Activated CD8-positive, alpha-beta memory T cell treated with anti-CD3 and anti-CD28 coated beads, Interleukin-2, amount 50 U/mL, for 48 hours (primary cell): ENCODE data around the gene KIAA0232.
"Not testable (repeated sequence)": the region's sequence is repeated elsewhere in the genome, so short reads cannot be mapped to it uniquely, and the experiment has no call there.

Experiments used
- DNase-seq: peaks from one replicate; pipeline ENCODE4 v3.0.0-alpha.2; 2020

The KIAA0232 gene

GRCh38 chr4:6887591-6888371 is 105.3 kb downstream of the KIAA0232 start:
- DNase-seq = peak; percentile 39

DNA sequence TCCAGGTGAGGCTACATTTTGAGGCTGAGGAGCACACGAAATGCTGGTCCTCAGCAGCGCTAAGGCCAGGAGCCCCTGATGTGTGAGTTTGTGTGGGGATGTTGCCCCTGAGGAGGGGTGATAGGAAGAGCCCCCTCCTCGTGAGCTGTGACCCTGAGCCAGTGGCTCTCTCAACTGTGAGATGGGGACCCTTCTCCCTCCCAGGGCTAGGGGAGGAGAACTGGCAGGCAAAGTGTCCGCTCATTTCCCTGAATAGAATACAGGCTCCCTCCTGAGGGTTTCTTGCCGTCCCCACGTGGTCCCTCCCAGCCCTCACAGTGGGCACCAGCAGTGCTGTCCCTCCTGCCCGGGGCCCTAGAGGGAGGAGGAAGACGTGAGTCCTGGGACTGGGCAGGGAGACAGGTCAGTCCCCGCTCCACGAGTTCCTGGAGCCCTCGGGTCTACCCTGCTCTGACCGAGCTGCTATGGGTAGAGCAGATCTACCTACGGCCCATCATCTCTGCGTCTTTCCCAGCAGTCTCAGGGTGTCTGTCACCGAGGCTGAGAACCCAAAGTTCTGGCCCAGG is 106.1 kb downstream of the KIAA0232 start:
- DNase-seq = no peak

- peak; percentile 46 for DNase-seq
Observed at GRCh38 chr4:6889101-6889735, 106.7 kb downstream of the KIAA0232 start.

DNA sequence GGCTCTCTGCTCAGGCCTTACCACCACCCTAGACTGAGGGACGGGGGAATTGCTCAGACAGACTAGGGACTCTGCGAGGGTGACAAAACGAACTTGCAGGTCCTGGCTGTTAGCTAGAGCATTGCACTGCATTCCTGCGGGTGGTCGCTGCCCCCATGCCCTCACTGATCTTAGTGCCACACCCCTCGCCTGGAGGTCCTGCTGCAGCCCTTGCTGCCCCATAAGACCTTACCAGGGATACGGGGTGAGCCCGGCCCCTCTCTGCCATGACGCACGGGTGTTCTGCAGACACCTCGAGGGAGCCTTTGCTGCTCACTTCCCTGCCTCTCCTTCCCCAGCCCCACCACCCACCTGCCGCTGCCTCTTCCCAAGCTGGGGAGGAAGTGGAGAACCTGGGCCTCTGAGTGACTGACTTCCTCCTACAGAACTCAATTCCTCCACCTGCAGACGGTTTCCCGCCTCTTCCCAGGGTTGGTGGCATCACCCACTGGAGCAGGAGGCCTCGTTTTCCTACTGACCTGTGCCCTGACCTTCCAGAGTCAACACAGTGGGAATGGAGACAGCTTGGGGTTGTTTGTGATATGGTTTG is 107.3 kb downstream of the KIAA0232 start:
- peak; percentile 39 for DNase-seq

DNA sequence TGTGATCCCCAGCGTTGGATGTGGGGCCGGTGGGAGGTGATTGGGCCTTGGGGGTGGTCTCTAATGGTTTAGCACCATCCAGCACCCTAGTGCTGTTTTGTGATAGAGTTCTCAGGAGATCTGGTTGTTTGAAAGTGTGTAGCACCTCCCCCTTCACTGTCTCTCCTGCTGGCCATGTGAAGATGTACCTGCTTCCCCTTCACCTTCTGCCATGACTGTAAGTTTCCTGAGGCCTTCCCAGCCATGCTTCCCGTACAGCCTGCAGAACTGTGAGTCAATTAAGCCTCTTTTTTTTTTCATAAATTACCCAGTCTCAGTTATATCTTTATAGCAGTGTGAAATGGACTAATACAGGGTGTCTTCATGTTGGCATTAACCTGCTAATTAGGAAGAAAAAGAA is 107.8 kb downstream of the KIAA0232 start:
- peak; percentile 20 for DNase-seq

DNA sequence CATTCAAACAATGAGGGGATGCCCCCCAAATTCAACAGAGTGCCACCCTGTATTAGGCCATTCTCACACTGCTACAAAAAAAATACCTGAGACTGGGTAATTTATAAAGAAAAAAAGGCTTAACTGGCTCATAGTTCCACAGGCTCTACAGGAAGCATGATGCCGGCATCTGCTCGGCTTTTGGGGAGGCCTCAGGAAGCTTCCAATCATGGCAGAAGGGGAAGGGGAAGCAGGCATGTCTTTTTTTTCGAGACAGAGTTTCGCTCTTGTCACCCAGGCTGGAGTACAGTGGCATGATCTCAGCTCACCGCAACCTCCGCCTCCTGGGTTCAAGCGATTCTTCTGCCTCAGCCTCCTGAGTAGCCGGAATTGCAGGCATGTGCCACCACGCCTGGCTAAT is 108.4 kb downstream of the KIAA0232 start:
- DNase-seq = not testable (repeated sequence)

GRCh38 chr4:6891436-6892170 is 109.1 kb downstream of the KIAA0232 start:
- DNase-seq = peak; percentile 28

- DNase-seq = peak; percentile 58
Observed at GRCh38 chr4:6892190-6892908, 109.8 kb downstream of the KIAA0232 start.

DNA sequence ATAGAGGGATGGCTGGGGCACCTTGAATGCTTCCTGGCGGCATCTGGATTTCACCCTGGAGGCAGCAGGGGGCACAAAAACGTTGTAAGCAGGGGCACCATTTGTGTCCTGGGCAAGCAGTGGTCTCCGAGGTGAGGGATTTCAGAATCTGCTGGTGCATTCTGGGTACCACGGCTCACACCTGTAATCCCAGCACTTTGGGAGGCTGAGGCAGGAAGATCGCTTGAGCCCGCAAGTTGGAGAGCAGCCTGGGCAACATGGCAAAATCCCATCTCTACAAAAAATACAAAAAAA is 110.3 kb downstream of the KIAA0232 start:
- peak; percentile 47 for DNase-seq

DNA sequence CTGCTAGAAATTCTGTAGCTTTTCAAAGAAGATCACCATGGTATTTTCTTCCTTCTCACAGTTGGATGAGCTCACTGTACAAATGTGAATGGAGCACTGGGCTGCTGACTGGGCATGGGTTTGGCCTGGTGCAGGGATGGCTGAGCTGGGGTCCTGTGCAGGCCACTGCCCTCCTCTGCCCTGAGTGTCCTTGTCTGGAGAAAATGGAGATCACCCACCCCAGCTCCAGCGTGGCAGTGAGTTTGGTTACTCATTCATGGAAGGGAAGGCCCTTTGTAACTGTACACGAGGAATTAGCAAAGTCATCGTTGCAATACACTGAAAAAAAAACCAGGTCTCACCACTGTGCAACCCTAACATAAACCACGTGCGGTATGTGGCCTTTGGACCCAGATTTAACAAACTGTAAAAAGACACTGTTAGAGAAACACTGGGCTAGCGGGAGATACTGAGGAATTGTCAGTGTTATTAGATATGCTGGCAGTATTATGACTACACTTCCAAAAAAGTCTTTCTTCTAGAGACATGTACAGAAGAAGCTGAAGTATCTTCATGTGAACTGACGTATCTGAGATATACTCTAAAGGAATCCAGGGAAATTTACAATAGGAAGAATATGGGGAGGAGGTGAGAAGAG is 111.0 kb downstream of the KIAA0232 start:
- peak; percentile 48 for DNase-seq

- DNase-seq = peak; percentile 22
Observed at GRCh38 chr4:6894086-6894478, 111.6 kb downstream of the KIAA0232 start.

DNA sequence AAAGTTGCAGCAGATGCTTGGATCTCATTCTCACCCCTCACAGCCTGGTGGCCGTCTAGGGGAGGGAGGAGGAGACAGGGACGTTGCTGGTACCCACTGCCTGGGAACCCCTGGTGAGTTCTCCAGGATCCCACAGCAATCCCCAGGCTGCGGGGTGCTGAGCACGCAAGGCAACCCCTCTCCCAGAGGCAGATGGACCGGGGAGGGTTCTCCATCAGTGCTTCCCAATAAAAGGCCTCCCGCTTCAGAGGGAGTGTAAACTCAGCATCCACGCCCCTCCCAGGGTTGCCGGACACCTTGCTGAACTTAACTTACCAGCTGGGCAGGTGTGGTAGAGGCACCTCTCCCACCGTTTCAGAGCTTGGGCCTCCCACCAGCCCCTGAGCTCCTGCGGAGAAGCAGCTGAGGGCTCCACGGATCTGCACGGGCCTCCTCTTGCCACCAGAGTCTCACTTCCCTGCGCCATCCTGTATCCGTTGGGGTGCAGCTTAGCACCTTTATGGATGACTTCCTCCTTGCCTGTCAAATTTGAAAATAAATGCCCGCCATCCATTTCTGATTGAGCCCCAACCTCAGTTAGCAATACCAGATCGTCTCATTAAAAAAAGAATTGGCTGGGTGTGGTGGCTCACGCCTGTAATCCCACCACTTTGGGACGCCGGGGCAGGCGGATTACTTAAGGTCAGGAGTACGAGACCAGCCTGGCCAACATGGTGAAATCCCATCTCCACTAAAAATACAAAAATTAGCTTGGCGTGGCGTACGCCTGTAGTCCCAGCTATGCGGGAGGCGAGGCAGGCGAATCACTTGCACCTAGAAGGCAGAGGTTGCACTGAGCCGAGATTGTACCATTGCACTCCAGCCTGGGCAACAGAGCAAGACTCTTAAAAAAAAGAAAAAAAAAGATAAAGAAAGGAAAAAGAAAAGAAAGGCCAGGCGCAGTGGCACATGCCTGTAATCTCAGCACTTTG is 112.3 kb downstream of the KIAA0232 start:
- DNase-seq = peak; percentile 46

DNA sequence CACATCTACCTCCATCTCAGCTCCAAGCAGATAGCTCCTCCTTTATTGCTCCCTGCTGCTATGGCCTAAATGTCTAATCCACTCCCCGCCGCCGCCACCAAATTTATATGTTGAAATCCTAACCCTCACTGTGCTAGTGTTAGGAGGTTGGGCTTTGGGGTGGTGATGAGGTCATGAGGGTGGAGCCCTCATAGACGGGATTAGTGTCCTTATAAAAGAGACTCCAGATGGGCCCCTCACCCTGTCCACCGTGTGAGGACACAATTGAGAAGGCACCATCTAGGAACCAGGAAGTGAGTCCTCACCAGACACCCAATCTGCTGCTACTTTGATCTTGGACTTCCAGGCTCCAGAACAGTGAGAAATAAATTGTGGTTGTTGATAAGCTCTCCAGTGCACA is 113.5 kb downstream of the KIAA0232 start:
- no peak for DNase-seq

GRCh38 chr4:6898763-6899162 is 116.2 kb downstream of the KIAA0232 start:
- peak; percentile 39 for DNase-seq

DNA sequence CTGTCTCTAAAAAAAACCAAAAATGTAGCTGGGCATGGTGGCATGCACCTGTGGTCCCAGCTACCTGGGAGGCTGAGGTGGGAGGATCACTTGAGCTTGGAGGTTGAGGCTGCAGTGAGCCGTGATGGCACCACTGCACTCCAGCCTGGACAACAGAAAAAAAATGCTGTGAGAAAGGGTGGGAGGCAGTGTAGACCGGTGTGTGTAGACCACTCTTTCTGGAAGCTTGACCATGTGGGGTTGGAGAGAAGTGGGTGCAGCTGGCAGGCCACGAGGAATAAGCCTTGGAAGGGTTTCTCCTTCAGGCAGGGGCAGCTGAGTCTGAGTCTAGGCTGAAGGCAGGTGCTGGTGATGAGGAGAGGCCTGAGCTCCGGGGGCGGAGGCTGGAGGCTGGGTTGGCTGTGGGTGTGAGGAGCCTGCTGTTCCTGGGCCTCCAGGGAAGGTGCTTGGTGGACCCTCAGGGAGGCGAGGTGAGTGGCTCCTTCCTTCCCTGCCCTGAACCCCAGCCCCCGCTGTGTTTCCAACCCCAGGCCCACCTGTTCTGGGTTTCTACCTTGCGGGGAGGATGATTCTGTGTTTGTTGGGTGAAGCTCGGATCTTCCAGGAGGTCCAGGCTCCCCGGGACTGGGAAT is 117.8 kb downstream of the KIAA0232 start:
- peak; percentile 47 for DNase-seq

- DNase-seq = no peak
Observed at GRCh38 chr4:6900956-6901355, 118.4 kb downstream of the KIAA0232 start.

- peak; percentile 47 for DNase-seq
Observed at GRCh38 chr4:6901669-6902317, 119.3 kb downstream of the KIAA0232 start.

- peak; percentile 46 for DNase-seq
Observed at GRCh38 chr4:6902318-6903042, 120.0 kb downstream of the KIAA0232 start.
